ENCODE data around the gene PHF10.

PHF10 gene

DNA sequence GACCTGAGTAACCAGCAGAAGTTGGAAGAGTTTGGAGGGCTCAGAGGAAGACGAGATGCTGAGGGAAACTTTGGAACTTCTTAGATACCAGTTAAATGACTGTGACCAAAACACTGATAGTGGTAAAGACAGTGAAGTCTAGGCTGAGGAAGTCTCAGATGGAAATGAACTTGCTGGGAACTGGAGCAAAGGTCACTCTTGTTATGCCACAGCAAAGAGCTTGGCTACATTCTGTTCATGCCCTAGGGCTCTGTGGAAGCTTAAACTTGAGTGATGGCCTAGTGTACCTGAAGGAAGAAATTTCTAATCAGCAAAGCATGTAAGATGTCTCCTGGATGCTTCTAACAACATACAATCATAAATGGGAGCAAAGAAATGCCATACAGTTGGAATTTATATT, 47.2 kb downstream of the PHF10 start:
- no peak for DNase-seq (ENCODE audit: low spot score)

DNA sequence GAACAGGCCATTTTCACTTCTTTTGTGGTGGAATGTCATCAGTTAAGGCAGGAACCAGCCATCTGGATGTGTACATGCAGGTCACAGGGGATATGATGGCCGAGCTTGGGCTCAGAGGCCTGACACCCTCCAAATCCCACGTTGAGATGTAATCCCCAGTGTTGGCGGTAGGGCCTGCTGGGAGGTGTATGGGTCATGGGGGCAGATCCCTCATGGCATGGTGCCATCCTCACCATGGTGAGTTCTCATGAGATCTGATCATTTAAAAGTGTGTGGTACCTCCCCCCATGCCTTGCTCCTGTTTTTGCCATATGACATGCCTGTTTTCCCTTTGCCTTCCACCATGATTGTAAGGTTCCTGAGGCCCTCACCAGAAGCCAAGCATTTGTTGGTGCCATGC, 49.3 kb downstream of the PHF10 start:
- no peak for DNase-seq (ENCODE audit: low spot score)

DNA sequence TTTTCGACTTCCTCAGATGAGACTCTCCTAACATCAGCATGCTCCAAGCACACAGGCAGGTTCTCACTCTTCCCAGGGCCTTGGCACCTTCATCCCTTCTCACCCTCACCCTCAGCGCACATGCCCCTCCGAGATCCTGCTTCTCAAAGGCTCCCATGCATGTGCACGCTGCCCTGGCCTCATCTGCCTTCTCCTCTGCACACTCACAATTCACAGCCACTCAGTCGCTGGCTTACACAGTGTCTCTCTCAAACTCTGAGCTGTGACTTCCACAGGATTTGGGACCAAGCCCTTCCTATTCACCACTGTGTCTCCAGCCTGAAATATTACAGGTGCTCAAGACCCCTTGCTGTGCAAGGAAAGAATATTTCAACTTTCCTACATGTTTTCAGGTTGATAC, 52.7 kb downstream of the PHF10 start:
- no peak for DNase-seq (ENCODE audit: low spot score)

DNA sequence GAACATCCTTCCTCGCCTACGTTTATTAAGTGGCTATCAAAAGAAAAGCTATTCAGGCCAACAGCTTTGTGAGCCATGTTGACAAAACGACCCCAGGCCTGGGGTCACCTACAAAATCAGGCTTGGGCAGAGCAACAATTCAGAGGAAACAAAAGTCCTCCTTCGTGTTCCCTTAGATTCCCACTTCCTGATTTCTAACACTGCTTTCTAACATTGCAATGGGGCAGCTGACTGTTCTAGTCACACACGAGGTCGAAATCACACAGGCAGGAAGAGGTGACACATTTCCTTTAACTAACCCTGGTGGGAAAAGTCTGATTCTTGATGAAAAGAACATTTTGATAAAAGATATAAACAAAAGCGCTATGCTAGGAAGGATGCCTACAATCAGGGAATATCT, 54.4 kb downstream of the PHF10 start:
- DNase-seq (ENCODE audit: low spot score): no peak

DNA sequence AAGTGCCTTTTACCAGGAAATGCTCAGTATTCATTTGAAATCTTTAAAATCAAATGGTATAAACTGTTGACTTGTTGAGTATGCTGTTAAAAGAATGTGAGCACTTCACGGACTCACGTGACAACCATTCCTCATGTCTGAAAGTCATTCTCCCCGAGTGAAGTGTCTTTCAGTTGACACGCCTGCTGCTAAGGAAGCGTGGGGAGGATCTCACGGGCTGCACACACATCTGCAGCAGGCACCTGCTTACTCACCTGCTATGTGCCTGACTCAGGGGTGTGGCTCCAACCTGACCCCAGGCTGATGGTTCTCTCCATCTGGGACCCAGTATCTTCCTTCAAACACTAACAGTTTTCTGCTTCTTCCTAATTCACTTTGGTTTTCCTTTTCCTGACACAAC, 55.2 kb downstream of the PHF10 start:
- DNase-seq (ENCODE audit: low spot score): no peak

DNA sequence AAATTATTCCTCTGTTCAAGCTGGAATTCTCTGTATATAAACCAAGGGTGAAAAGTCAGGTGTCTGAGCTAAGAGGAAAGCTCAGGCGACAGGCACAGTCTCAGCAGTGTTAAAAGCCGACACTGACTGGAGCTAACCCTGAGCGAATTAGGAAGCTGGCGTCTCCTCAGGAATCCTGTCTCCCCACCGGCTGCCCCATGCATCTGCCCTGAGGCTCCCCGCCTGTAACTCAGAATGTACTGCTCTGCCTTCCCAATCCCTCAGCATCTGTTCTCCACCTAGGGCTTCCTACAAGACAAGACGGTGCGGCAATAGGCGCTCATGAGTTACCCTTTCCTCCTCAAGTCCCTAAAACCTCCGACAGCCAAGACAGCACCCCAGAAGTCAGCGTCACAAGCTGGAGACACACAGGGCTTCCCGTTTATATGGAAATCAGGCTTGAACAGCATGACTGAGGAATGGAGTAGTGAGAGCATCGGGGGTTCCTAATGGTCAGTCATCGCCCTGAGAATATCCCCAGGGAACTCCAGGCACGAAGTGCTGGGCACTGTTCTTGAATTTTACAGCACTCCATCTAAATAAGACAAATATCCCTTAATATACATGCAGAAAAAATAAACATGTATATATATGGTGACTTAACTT, 56.0 kb downstream of the PHF10 start:
- no peak for DNase-seq (ENCODE audit: low spot score)

DNA sequence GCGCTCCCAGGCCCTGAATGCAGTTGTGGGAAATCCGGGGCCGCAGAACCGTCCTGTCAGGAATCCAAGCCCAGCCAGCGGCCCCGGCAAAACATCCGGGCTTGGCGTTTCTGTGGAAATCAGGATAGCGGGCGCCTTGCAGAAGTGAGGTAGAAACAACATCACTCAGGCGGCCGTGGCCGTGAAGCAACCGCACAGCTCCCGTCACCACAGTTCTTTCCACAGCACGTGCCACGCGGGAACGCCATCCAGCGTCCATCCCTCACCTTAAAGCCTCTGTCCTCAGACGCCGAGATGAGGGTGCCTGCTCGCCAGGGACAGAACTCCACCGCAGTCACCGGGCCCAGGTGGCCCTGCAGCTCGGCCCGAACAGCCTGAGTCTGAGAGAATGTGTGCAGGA, 56.6 kb downstream of the PHF10 start:
- no peak for DNase-seq (ENCODE audit: low spot score)

DNA sequence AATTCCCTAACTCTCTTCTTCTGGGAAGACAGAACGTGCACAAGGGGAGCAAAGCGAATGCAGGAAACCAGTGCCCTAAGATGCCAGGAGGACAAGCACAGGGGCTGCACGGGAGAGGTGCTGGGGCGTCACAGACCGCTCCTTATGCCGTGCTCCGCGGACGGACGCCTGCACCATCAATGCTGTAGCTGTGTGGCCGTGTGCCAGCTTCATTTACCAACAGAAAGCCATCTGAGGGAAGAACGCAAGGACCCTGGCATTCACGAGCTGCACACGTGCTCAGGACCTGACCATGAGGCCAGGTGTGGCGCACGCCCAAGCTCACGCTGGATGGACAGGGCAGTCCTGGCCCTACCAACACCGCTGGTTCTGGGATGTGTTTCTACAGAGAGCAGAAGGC, 57.9 kb downstream of the PHF10 start:
- DNase-seq (ENCODE audit: low spot score): no peak

DNA sequence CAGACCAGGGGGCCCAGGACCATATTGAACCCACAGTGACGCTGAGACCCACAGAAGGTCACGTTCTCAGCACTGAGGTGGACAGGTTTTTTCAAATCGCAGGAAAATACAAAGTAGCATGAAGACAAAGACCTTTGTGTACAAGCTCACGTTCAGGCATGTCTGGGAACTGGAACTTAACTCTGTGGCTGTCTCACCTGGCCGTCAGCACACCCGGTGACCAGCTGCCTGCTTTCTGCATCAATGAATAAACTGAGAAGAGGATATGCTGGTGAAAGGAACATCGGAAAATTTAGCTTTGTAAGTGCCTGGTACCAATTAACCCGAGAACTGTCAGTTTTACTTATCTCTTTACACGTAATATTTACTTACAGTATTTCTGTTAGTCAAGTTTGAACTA, 59.0 kb downstream of the PHF10 start:
- DNase-seq (ENCODE audit: low spot score): no peak

DNA sequence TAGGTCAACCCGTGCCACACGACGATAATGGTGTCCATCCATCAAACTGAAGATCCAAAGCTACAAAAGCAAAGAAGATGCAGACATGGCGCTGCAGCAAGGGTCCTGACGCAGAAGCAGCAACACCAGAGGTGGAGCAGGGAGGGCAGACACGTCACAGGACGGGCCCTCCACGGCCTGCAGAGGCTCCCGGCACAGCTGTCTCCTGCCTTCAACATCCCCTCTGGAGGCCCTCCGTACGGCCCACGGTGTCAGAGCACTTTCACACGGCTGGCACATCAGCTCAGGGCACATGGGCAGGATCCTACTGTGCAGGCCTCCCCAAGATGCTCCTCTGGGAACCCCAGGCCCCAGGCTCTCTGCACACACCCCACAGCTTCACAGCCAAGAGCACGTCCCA, 60.1 kb downstream of the PHF10 start:
- DNase-seq (ENCODE audit: low spot score): no peak

DNA sequence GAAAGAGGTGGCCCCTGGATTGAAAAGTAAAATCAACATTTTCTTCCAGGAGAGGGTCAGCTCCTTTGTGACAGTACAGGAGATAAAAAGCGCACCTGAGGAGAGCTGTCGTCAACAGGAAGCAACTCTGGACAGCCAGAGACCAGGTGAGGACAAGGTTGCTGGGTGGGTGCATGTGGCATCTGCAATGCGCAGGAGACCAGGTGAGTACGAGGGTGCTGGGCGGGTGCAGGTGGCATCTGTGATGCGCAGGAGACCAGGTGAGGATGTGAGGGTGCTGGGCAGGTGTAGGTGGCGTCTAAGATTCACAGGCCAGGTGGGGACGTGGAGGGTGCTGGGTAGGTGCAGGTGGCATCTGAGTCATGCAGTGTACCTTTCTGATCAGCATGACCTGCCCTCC, 60.8 kb downstream of the PHF10 start:
- DNase-seq (ENCODE audit: low spot score): no peak

DNA sequence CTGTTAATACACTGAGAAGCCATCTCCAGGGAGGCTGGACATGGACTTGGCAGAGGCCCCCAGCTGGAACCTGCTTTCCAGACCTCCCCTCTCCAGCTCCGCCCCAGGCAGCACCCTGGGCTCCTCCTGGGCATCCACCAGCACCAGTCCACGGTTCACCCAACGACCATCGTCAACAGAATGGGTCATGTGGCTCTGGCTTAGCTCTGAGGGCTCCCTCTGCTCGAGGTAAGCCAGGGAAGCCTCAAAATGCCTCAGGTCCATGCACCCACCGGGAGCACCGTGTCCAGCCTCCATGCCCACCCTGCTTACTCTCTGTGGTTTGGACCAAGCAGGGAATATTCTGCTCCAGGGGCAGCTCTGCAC, 62.9 kb downstream of the PHF10 start:
- no peak for DNase-seq (ENCODE audit: low spot score)

DNA sequence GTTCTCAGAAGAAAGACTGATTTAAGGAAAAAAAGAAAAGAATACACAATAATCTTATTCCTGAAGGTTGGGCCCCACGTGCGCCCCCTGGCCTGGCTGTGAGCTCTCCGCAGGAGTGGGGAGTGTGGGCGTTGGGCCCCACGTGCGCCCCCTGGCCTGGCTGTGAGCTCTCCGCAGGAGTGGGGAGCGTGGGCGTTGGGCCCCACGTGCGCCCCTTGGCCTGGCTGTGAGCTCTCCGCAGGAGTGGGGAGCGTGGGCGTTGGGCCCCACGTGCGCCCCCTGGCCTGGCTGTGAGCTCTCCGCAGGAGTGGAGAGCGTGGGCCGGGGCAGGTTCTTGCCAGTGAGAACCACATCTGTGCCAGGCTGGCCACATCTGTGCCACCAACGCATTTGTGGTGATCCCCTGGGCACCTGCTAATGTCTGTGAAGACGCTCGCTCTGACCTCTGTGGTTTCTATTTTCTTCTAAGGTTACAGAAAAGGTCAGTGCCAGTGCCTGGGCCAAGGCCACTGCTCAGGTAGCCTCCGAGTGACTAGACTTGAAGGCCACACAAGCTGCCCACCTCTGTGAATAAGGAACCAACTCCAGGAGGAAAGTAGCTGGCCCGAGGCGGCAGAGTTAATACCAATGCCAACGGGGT, 63.4 kb downstream of the PHF10 start:
- DNase-seq (ENCODE audit: low spot score): no peak

DNA sequence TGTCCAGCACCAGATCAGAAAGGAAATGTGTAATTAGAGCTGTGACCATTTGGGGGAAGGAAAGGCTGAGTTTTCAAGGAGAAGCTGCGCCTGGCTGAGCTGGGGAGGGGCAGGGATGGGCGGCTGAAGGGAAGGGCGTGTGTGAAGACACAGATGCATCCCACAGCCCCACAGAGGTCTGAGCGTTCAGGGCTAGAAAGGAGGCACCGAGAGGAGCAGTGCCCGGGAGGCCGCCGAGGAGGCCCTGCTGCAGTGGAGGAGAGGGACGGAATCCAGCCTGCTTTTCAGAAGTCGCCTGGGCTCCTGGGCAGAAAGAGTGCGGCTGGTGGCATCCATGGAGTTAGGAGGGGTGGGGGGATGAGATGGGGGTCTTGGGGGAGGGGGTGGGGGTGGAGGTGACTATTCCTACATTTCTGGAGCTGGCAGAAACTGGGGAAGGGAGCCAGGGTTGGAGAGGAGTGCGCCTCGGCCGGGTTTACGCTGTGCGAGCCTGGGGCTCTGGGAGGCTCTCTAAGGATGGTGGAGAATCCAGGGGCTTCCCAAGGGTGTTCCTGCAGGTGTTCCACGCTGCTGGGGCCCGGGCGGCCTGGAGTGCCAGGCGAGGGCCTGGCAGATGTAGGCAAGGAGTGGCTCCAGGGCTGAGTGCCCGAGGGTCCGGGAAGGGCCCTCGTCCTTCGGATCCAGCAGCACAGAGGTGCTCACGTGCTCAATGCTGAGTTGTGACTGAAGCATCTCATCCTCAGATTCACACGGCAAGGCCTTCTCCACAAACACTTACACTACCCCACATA, 64.3 kb downstream of the PHF10 start:
- no peak for DNase-seq (ENCODE audit: low spot score)

DNA sequence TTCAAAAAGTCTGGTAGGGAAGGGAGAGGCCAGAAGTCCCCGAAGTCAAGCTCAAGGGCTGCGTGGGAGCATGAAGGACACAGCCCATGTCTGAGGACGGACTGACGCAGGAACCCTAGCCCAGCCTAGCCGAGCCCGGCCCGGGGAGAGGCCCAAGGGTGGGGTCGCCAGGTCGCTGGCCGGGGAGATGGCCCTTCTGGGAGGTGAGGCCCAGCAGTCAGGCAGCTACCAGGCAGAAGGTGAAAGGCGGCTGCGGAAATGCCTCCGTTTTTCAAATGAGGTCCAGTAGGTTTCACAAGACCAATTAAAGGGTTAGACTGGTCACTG, 67.1 kb downstream of the PHF10 start:
- DNase-seq (ENCODE audit: low spot score): no peak

DNA sequence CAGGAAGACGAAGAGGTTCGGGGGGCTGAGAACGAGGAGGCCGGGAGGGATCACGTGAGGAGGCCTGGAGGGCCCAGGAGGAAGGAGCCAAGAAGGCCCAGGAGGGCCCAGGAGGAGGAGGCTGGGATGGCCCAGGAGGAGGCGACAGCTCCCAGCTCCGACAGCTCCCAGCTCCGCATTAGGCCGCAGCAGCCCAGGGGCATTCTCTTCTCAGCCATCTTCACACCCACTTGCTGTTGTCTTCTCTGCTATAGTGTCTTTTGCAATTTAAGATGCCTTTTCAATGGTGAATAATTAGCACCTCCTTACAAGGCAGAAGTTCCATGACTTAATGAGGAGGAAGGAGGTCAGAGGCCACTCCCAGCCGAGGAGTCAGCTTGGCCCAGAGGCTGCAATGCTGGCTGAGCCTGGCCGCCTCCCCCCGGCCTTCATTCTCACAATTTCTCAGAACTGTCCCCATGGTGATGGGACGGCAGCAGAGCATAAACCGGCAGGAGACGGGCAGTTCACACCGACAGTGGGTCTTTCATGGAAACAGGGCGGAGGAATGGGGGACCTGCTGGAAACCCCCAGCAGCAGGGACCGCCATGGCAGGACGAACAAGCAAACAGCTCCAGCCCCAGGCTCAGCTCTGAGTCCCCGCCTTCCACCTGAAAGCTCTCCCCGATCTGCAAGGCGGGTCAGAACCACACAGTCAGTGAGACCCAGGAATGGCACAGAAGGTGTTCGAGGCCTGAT, 67.6 kb downstream of the PHF10 start:
- no peak for DNase-seq (ENCODE audit: low spot score)

DNA sequence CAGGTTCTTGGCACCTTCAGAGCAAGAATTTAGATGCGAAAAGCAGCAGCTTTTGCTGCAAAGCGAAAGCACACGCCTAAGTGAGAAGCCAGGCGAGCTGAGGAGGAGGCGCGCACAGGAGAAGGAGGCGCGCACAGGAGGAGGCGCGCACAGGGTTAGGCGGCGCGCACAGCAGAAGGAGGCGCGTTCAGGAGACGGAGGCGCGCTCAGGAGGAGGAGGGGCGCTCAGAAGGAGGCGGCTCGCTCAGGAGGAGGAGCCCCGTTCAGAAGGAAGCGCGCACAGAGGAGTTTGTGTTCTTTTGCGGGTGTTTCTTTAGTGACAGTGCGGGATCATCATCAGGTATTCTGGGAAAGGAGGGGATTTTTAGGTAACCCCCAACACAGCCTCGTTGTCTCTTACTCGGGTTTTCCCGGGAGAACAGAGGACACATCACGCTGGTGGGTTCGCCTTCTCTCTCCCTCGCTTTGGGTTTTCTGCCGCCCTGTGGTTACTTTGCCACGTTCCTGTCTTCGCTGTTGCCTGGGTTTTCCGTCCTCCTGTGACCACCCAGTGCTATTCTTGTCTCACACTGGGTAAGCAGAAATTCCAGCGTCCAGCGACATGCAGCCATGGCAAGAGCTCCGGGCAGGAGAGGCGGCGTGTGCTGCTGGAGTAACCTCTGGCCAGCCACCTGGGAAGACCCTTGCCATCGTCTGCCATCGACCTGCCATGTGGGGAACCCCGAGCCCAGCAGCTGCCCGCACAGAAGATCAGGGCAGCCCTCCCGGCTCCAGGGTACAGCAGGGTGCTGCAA, 69.5 kb downstream of the PHF10 start:
- DNase-seq (ENCODE audit: low spot score): no peak

All from HuH-7.5 (cell line).